Bronchial epithelial cell (primary cell): ENCODE results near the gene TMEM44. TPM values are rescaled to one million over a fixed set of nuclear protein-coding genes. Genes with fewer than 3 reads are reported as not detected.

Experiments used
- DNase-seq: peaks from one replicate; pipeline ENCODE4 v3.0.0-alpha.2; 2010; ENCODE audit warnings: low read depth
- FAIRE-seq: peaks from 2 replicates; lab custom pipeline; 2011; peaks lifted over from hg19 to GRCh38; lab: Jason Lieb, UNC
- H3K27me3 ChIP-seq: 2 replicates; pipeline ENCODE4 v1.5.1; 2011; ENCODE audit warnings: low read length; ENCODE audit not compliant: control insufficient read depth, insufficient read depth
- H3K36me3 ChIP-seq: 2 replicates; pipeline ENCODE4 v1.5.1; 2011; ENCODE audit warnings: low read length; ENCODE audit not compliant: control insufficient read depth, insufficient read depth
- H3K4me3 ChIP-seq: 2 replicates; pipeline ENCODE4 v1.5.1; 2011; ENCODE audit warnings: mild to moderate bottlenecking, low read depth, low read length, control low read depth
- CTCF ChIP-seq: IDR thresholded peaks from 2 replicates; pipeline ENCODE4 v1.5.1; 2011; ENCODE audit warnings: mild to moderate bottlenecking, moderate library complexity, low read length, control low read depth, inconsistent platforms; ENCODE audit not compliant: insufficient read depth, severe bottlenecking
- total RNA-seq: library from RNA; depleted of rRNA; stranded (reverse); fragments of >200 nt; gene quantifications from 2 replicates; pipeline ENCODE4 v1.2.1, GENCODE V29; 2014

The TMEM44 gene
- 8.4 and 9.0 TPM in 2 replicates for total RNA-seq

DNA sequence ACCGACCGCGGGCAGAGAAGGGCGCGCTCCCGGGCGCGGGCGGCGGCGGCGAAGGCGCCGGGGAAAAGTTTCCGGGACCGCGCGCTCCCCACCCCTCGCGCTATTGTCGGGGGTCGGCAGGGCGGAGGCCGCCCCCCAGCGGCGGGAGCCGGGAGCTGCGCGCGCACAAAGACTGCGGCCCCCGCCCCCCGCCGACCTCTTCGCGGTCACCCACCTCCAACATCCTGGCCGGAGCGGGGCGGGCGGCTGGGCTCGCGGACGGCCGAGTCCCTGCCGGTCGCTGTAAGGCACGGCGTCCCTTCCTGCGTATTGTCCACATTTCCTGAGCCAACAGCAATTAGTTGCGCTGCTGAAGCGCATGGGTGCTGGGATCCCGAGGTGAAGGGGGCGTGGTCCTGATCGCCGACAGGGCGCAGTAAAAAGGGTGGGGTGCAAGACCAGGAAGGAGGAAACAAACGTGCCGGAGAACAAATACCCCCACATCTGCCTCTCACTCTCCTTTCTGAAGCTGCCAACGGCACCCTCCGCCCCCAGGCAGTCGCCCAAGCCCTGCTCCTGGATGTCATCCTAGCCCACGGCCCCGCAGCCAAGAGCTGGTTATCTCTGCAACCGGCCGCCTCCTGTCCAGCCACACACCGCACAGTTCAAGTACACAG is at the start of gene TMEM44:
Gene TMEM44, minus strand, starts transcription at position 71 of the 656 bp plus-strand sequence. CDS start 204 bp downstream, outside the sequence.
- no peaks in the 10 kb centered on the region for H3K27me3 ChIP-seq
- no peaks in the 10 kb centered on the region for H3K36me3 ChIP-seq
- TF ChIP-seq CTCF: peak; percentile 38
- H3K4me3 ChIP-seq: peak within 1 kb of the TSS; percentile 61
- DNase-seq: peak; percentile 73
- FAIRE-seq: no peak

DNA sequence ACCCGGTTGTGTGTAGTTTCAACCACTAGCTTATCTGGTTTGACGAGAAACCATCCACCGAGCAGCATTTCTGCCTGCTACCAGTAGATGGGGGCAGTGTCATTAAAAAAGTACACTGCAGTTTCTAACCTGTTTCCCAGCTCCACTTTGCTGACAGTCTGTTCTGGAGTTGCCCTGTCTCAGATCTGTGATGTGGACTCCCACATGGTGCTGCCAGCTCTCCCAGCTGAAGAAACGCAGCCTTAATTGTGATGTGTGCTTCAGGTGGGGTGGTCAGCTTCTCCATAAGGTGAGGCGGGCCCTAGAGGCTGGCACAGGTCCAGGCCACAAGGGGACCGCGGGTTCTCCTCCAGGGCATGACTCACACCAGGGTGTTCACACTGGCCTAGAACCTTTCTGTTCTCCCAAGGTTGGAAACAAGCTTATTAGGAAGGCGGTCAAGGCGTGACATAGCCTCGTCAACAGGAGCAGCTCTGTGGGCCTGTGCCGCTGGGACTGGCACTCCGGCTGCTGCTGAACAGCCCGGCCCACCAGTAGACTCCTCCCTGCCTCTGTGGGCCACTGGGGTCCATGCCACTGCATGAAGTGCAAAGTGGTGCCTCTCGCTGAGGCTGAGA is 49.6 kb upstream of the TMEM44 start:
- FAIRE-seq (peak; percentile 96), DNase-seq (peak; percentile 88)
- Histone ChIP-seq H3K36me3 (no peaks in the 10 kb centered on the region), H3K4me3 (no peak overlapping the region), H3K27me3 (no peaks in the 10 kb centered on the region)
- TF ChIP-seq CTCF: peak; percentile 90

GRCh38 chr3:194682189-194682693 is 49.0 kb upstream of the TMEM44 start:
- FAIRE-seq (no peak), DNase-seq (no peak)
- no peak for TF ChIP-seq CTCF
- H3K4me3 ChIP-seq: no peak overlapping the region
- H3K36me3 ChIP-seq: no peaks in the 10 kb centered on the region
- no peaks in the 10 kb centered on the region for H3K27me3 ChIP-seq

GRCh38 chr3:194680888-194681615 is 47.8 kb upstream of the TMEM44 start:
- DNase-seq: no peak
- no peak overlapping the region for H3K4me3 ChIP-seq
- FAIRE-seq: no peak
- no peak for TF ChIP-seq CTCF
- no peaks in the 10 kb centered on the region for H3K27me3 ChIP-seq
- no peaks in the 10 kb centered on the region for H3K36me3 ChIP-seq

GRCh38 chr3:194676471-194676870 is 43.3 kb upstream of the TMEM44 start:
- DNase-seq: no peak
- H3K4me3 ChIP-seq: no peak overlapping the region
- no peak for FAIRE-seq
- no peaks in the 10 kb centered on the region for H3K36me3 ChIP-seq
- H3K27me3 ChIP-seq: no peaks in the 10 kb centered on the region
- TF ChIP-seq CTCF: no peak
